K562 (cell line): ENCODE measurements around the gene RMND5B. TPM values are rescaled to one million over a fixed set of nuclear protein-coding genes. Genes with fewer than 3 reads are reported as not detected.

Experiments used
- NR2C2 ChIP-seq, 2 experiments: fragments of 200-800 bp in 1 of 2; sonication (Bioruptor generic) in 1 of 2; sonication (generic) in 1 of 2; formaldehyde crosslinking in 1 of 2; IDR thresholded peaks; 2 replicates each; pipeline versions ENCODE4 v1.6.1 to v1.8.0; 2016 to 2022; ENCODE audit warnings: mild to moderate bottlenecking in 1 of 2, missing compliant biosample characterization in 1 of 2, missing genetic modification characterization in 1 of 2, missing genetic modification reagents in 1 of 2
- RBBP5 ChIP-seq: fragments of 200-600 bp; sonication (generic); IDR thresholded peaks from 2 replicates; pipeline ENCODE4 v1.6.1; 2012; ENCODE audit warnings: borderline replicate concordance, mild to moderate bottlenecking, low read length, control low read depth, inconsistent platforms; ENCODE audit not compliant: insufficient read depth, poor library complexity, severe bottlenecking
- THRA ChIP-seq: fragments of 450-650 bp; IDR thresholded peaks from 2 replicates; pipeline ENCODE4 v1.6.1; 2017; ENCODE audit warnings: mild to moderate bottlenecking, moderate library complexity
- polyA plus RNA-seq, 8 experiments: library from polyadenylated mRNA; depleted of rRNA in 4 of 8; stranded (reverse) in 5 of 8; unstranded in 3 of 8; fragments of >200 nt; fragmentation: Nextera tagmentation in 2 of 8; fragmentation: Illumina TruSeq in 1 of 8; extraction: Ambion mirVana in 2 of 8; extraction: Trizol in 1 of 8; gene quantifications; 2 replicates each; pipeline versions ENCODE4 v1.2.1 to v1.2.3, GENCODE V29; 2011 to 2014; ENCODE audit warnings: inconsistent platforms in 1 of 8, missing spikeins in 1 of 8
- total RNA-seq, 7 experiments: library from RNA; depleted of rRNA in 6 of 7; stranded (reverse); fragments of >200 nt in 6 of 7; fragmentation: Illumina TruSeq in 2 of 7; extraction: Trizol in 2 of 7; gene quantifications; 2 replicates each; pipeline versions ENCODE4 v1.2.1 to v1.2.3, GENCODE V29; 2011 to 2021; ENCODE audit warnings: low replicate concordance in 1 of 7
- TF ChIP-seq, protein P1 (sequence below): sonication (generic); formaldehyde crosslinking; IDR thresholded peaks from 2 replicates; pipeline ENCODE4 v1.8.0; 2023; ENCODE audit warnings: mild to moderate bottlenecking, missing genetic modification reagents

The RMND5B gene
- total and polyA plus RNA-seq, 9 of the 15 experiments (the other 6 are each of a cell fraction or from before 2014, with no cell fraction given): 2.6 to 57.0 (median 28.3) TPM

DNA sequence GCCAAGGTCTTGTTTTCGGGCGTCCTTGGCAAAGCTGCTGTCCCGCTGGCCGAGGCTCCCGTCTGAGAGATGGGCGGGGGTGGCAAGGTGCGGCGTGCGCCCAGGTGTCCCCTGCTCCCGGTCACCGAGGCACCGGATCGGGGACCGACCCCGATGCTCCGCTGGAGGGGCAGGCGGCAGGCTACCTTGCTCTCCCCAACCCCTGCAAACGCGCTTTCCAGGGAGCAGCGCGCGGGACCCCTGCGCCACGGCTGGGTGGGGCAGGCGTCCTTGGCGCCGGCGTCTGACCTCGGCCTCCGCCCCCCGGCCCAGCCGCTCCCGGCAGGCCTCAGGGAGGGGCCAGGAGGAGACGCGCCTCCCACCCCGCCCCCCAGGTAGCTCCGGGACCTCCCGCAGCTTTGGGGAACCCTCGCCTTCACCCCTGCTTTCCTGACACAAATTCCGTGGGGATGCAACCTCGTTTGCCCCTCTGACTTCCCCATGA lies 16.9 kb upstream of the RMND5B start (continued):
- TF ChIP-seq, protein P1, sequence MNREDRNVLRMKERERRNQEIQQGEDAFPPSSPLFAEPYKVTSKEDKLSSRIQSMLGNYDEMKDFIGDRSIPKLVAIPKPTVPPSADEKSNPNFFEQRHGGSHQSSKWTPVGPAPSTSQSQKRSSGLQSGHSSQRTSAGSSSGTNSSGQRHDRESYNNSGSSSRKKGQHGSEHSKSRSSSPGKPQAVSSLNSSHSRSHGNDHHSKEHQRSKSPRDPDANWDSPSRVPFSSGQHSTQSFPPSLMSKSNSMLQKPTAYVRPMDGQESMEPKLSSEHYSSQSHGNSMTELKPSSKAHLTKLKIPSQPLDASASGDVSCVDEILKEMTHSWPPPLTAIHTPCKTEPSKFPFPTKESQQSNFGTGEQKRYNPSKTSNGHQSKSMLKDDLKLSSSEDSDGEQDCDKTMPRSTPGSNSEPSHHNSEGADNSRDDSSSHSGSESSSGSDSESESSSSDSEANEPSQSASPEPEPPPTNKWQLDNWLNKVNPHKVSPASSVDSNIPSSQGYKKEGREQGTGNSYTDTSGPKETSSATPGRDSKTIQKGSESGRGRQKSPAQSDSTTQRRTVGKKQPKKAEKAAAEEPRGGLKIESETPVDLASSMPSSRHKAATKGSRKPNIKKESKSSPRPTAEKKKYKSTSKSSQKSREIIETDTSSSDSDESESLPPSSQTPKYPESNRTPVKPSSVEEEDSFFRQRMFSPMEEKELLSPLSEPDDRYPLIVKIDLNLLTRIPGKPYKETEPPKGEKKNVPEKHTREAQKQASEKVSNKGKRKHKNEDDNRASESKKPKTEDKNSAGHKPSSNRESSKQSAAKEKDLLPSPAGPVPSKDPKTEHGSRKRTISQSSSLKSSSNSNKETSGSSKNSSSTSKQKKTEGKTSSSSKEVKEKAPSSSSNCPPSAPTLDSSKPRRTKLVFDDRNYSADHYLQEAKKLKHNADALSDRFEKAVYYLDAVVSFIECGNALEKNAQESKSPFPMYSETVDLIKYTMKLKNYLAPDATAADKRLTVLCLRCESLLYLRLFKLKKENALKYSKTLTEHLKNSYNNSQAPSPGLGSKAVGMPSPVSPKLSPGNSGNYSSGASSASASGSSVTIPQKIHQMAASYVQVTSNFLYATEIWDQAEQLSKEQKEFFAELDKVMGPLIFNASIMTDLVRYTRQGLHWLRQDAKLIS (CRISPR knock-in tag): peak; percentile 64; the same call in 1 of the 2 replicates
- TF ChIP-seq THRA (no peak), RBBP5 (peak; percentile 23), NR2C2 (CRISPR knock-in tag; IDR thresholded peaks at IDR 0.05) (peak; percentile 43; the same call in 1 of the 2 replicates), NR2C2 (tag; IDR thresholded peaks at IDR 0.05) (no peak; the same call in 1 of the 2 replicates)
